NCI-H2227 treated with DMSO at 0.1 percent for 48 hours (cell line): ENCODE measurements around the gene RPS21.

Experiments used
- DNase-seq: peaks from one replicate; lab custom pipeline; 2025; lab: John Stamatoyannopoulos, UW

Gene RPS21

GRCh38 chr20:62410746-62411478 lies 24.0 kb downstream of the RPS21 start:
- DNase-seq: no peak

GRCh38 chr20:62411479-62412193 lies 24.7 kb downstream of the RPS21 start:
- no peak for DNase-seq

GRCh38 chr20:62412194-62413024 lies 25.5 kb downstream of the RPS21 start:
- DNase-seq: no peak

GRCh38 chr20:62413025-62413570 lies 26.2 kb downstream of the RPS21 start:
- no peak for DNase-seq

- DNase-seq: no peak
Measured at GRCh38 chr20:62413896-62414481, 27.1 kb downstream of the RPS21 start.

- no peak for DNase-seq
Measured at GRCh38 chr20:62415354-62416111, 28.6 kb downstream of the RPS21 start.

- no peak for DNase-seq
Measured at GRCh38 chr20:62416651-62417637, 30.0 kb downstream of the RPS21 start.

- no peak for DNase-seq
Measured at GRCh38 chr20:62417981-62418708, 31.2 kb downstream of the RPS21 start.

GRCh38 chr20:62418709-62419487 lies 32.0 kb downstream of the RPS21 start:
- DNase-seq: no peak

GRCh38 chr20:62419759-62420158 lies 32.9 kb downstream of the RPS21 start:
- DNase-seq: no peak

- DNase-seq: no peak
Measured at GRCh38 chr20:62420846-62421715, 34.2 kb downstream of the RPS21 start.

- no peak for DNase-seq
Measured at GRCh38 chr20:62421716-62421990, 34.8 kb downstream of the RPS21 start.

GRCh38 chr20:62422636-62423325 lies 35.9 kb downstream of the RPS21 start:
- DNase-seq: no peak

- no peak for DNase-seq
Measured at GRCh38 chr20:62423326-62423706, 36.4 kb downstream of the RPS21 start.

GRCh38 chr20:62424249-62425107 lies 37.6 kb downstream of the RPS21 start:
- DNase-seq: no peak
